HCT116 (cell line): ENCODE results near the gene SNAPC4. TPM values are rescaled to one million over a fixed set of nuclear protein-coding genes. Genes with fewer than 3 reads are reported as not detected.

Source experiments
- ATAC-seq: fragments of 200-7000 bp; cut with Tn5 transposase; 2 replicates; pipeline ENCODE4 v1.9.1; 2020; ENCODE audit warnings: mild to moderate bottlenecking, moderate library complexity
- BruUV-seq: library from RNA; stranded (reverse); fragments of 400-500 nt; replicated peaks from 2 replicates; lab custom pipeline; 2021; lab: Mats Ljungman, UMichigan
- CTCF ChIA-PET: fragments of 300-600 bp; sonication (Branson Sonifier 250); formaldehyde crosslinking; loops from one replicate; lab custom pipeline; 2021; ENCODE audit warnings: antibody characterized with exemption; lab: Charles Lee
- POLR2A ChIA-PET: fragments of 300-600, 350-600 bp; sonication (Branson Sonifier 250); formaldehyde crosslinking; loops from one replicate; lab custom pipeline; 2021; ENCODE audit warnings: antibody characterized with exemption; lab: Charles Lee
- RAD21 ChIA-PET, 2 experiments: fragments of 300-600 bp; sonication (Branson Sonifier 250); formaldehyde crosslinking; loops; one replicate each; lab custom pipeline; 2023; ENCODE audit warnings: low total read pairs in 2 of 2; ENCODE audit not compliant: uncharacterized antibody in 2 of 2, unreplicated experiment in 2 of 2, low non-redundant PET in 1 of 2; lab: Charles Lee
- DNase-seq: peaks from one replicate; pipeline ENCODE4 v3.0.0-alpha.2; 2010; ENCODE audit warnings: low read depth, low spot score
- H2AFZ ChIP-seq: fragments of 200-600 bp; shearing (Covaris generic), sonication (generic); 2 replicates; pipeline ENCODE4 v1.6.1; 2017; ENCODE audit warnings: low read depth, mixed run types, mixed read lengths, antibody characterized with exemption, low read length; ENCODE audit not compliant: poor library complexity, severe bottlenecking
- H3K27ac ChIP-seq: 2 replicates; pipeline ENCODE4 v1.5.1; 2012; ENCODE audit warnings: low read depth, low read length
- H3K27me3 ChIP-seq: fragments of 200-600 bp; sonication (generic); 2 replicates; pipeline ENCODE4 v1.6.1; 2016; ENCODE audit warnings: mixed run types, low read length, mixed read lengths; ENCODE audit not compliant: insufficient read depth
- H3K36me3 ChIP-seq, 2 experiments: fragments of 200-500 bp in 1 of 2; fragments of 200-600 bp in 1 of 2; sonication (Bioruptor generic) in 1 of 2; sonication (generic) in 1 of 2; 2 replicates each; pipeline versions ENCODE4 v1.5.1 to v1.6.1; 2014 to 2016; ENCODE audit warnings: low read length in 2 of 2, inconsistent platforms in 1 of 2, mixed read lengths in 1 of 2, mixed run types in 1 of 2; ENCODE audit not compliant: insufficient read depth in 2 of 2, control insufficient read depth in 1 of 2
- H3K4me1 ChIP-seq, 2 experiments: fragments of 200-600 bp in 1 of 2; sonication (generic) in 1 of 2; 2 replicates each; pipeline versions ENCODE4 v1.5.1 to v1.6.1; 2012 to 2017; ENCODE audit warnings: low read length in 2 of 2, inconsistent platforms in 1 of 2, mild to moderate bottlenecking in 1 of 2, mixed read lengths in 1 of 2, mixed run types in 1 of 2, moderate library complexity in 1 of 2; ENCODE audit not compliant: insufficient read depth in 2 of 2, control insufficient read depth in 1 of 2
- H3K4me2 ChIP-seq: fragments of 200-600 bp; sonication (generic); 2 replicates; pipeline ENCODE4 v1.6.1; 2017; ENCODE audit warnings: mixed run types, low read length, mixed read lengths
- H3K4me3 ChIP-seq, 2 experiments: fragments of 200-600 bp in 1 of 2; sonication (generic) in 1 of 2; replicated peaks in 1 of 2; 2 replicates each; pipeline ENCODE4 v1.5.1; 2011 to 2016; ENCODE audit warnings: low read length in 2 of 2, control low read depth in 1 of 2, low read depth in 1 of 2, mild to moderate bottlenecking in 1 of 2, mixed read lengths in 1 of 2, mixed run types in 1 of 2
- H3K79me2 ChIP-seq: fragments of 200-600 bp; sonication (generic); 2 replicates; pipeline ENCODE4 v1.6.1; 2017; ENCODE audit warnings: mild to moderate bottlenecking, mixed run types, low read length, moderate library complexity, mixed read lengths; ENCODE audit not compliant: insufficient read depth
- H3K9ac ChIP-seq: fragments of 200-600 bp; sonication (generic); 2 replicates; pipeline ENCODE4 v1.6.1; 2016; ENCODE audit warnings: low read length, mixed read lengths
- H3K9me2 ChIP-seq: fragments of 200-600 bp; sonication (generic), shearing (Covaris generic); 2 replicates; pipeline ENCODE4 v1.6.1; 2017; ENCODE audit warnings: mixed run types, mild to moderate bottlenecking, moderate library complexity; ENCODE audit not compliant: insufficient read depth
- H3K9me3 ChIP-seq, 2 experiments: fragments of 200-500 bp in 1 of 2; fragments of 200-600 bp in 1 of 2; sonication (Bioruptor generic) in 1 of 2; sonication (generic) in 1 of 2; 2 replicates each; pipeline ENCODE4 v1.6.1; 2014 to 2017; ENCODE audit warnings: low read length in 2 of 2, mixed read lengths in 2 of 2, inconsistent platforms in 1 of 2, low read depth in 1 of 2, mild to moderate bottlenecking in 1 of 2, mixed run types in 1 of 2, moderate library complexity in 1 of 2; ENCODE audit not compliant: control insufficient read depth in 1 of 2, insufficient read depth in 1 of 2
- H4K20me1 ChIP-seq: fragments of 200-600 bp; sonication (generic), shearing (Covaris generic); 2 replicates; pipeline ENCODE4 v1.6.1; 2017; ENCODE audit warnings: mixed run types, mild to moderate bottlenecking, moderate library complexity; ENCODE audit not compliant: insufficient read depth
- CBX3 ChIP-seq: IDR thresholded peaks from 2 replicates; pipeline ENCODE4 v1.6.1; 2012; ENCODE audit warnings: low read depth
- CEBPB ChIP-seq: IDR thresholded peaks from 2 replicates; pipeline ENCODE4 v1.6.1; 2012; ENCODE audit warnings: low read depth
- EGR1 ChIP-seq: IDR thresholded peaks from 2 replicates; pipeline ENCODE4 v1.6.1; 2012; ENCODE audit warnings: low read depth
- ELF1 ChIP-seq: IDR thresholded peaks from 2 replicates; pipeline ENCODE4 v1.6.1; 2012; ENCODE audit warnings: low read depth, borderline replicate concordance
- MAX ChIP-seq: IDR thresholded peaks from 2 replicates; pipeline ENCODE4 v1.6.1; 2012
- POLR2AphosphoS5 ChIP-seq: IDR thresholded peaks from 2 replicates; pipeline ENCODE4 v1.6.1; 2011; ENCODE audit warnings: mild to moderate bottlenecking, low read depth, low read length, moderate library complexity
- RAD21 ChIP-seq: IDR thresholded peaks from 2 replicates; pipeline ENCODE4 v1.6.1; 2012; ENCODE audit warnings: low read depth, mild to moderate bottlenecking
- SIN3A ChIP-seq: IDR thresholded peaks from 2 replicates; pipeline ENCODE4 v1.6.1; 2012; ENCODE audit warnings: low read depth
- SRF ChIP-seq: IDR thresholded peaks from 2 replicates; pipeline ENCODE4 v1.6.1; 2012; ENCODE audit warnings: low read depth
- ZFX ChIP-seq: fragments of 450-650 bp; IDR thresholded peaks from 2 replicates; pipeline ENCODE4 v1.6.1; 2017
- intact Hi-C: fragments of 100-400 bp; cut with micrococcal nuclease; formaldehyde crosslinking; loops from 2 replicates; pipeline ENCODE4 v1.10.0; 2022
- total RNA-seq: library from RNA; stranded (reverse); gene quantifications from one replicate; pipeline ENCODE4 v1.2.1, GENCODE V29; 2021; ENCODE audit not compliant: unreplicated experiment

SNAPC4 gene
- total RNA-seq, 1 experiment from 2014 or later: 20.4 TPM

GRCh38 chr9:136437839-136438547 is 38.0 kb upstream of the SNAPC4 start:
- peaks cover 8 to 22% of the 10 kb centered on the region in 2 experiments for H3K4me1 ChIP-seq
- H3K4me3 ChIP-seq: peak overlapping the region; percentile 63 to 81
- intact Hi-C loops: no loop called here
- no peaks in the 10 kb centered on the region for H4K20me1 ChIP-seq
- CTCF ChIA-PET: no interaction called here
- H3K4me2 ChIP-seq: peak overlapping the region; percentile 91
- H3K9ac ChIP-seq: peak overlapping the region; percentile 87
- RAD21 ChIA-PET: no interaction called here
- no peak for TF ChIP-seq MAX
- TF ChIP-seq SRF: no peak
- no peak for TF ChIP-seq CBX3
- TF ChIP-seq ELF1: no peak
- no peak for TF ChIP-seq CEBPB
- no peak for TF ChIP-seq SIN3A
- TF ChIP-seq ZFX: no peak
- TF ChIP-seq POLR2AphosphoS5: no peak
- no peak for TF ChIP-seq EGR1
- TF ChIP-seq RAD21: no peak
- peaks cover 59% of the 10 kb centered on the region for H3K79me2 ChIP-seq
- no peak overlapping the region for H2AFZ ChIP-seq
- no TSS peak for BruUV-seq
- H3K9me2 ChIP-seq: no peaks in the 10 kb centered on the region
- peak overlapping the region; percentile 88; the same call in 1 of the 2 replicates for H3K27ac ChIP-seq
- no peaks in the 10 kb centered on the region for H3K27me3 ChIP-seq
- ATAC-seq: no peak
- H3K36me3 ChIP-seq: peaks cover under 1 to 18% of the 10 kb centered on the region in 2 experiments; a peak in 3 of 4 replicates
- H3K9me3 ChIP-seq: no peaks in the 10 kb centered on the region
- POLR2A ChIA-PET: no interaction called here
- DNase-seq: no peak

GRCh38 chr9:136437430-136437829 is 37.5 kb upstream of the SNAPC4 start:
- POLR2A ChIA-PET: no interaction called here
- Histone ChIP-seq H3K4me2 (peak overlapping the region; percentile 91; the same call in 1 of the 2 replicates), H4K20me1 (no peaks in the 10 kb centered on the region), H3K36me3 (peaks cover 3 to 13% of the 10 kb centered on the region in 2 experiments; a peak in 2 of 4 replicates), H3K9me3 (no peaks in the 10 kb centered on the region)
- no peak for TF ChIP-seq SIN3A
- TF ChIP-seq, all 23 proteins: peak for 0
- Histone ChIP-seq H2AFZ (no peak overlapping the region), H3K4me1 (peaks cover 8 to 22% of the 10 kb centered on the region in 2 experiments), H3K9ac (no peak overlapping the region), H3K9me2 (no peaks in the 10 kb centered on the region), H3K27ac (no peak overlapping the region), H3K27me3 (no peaks in the 10 kb centered on the region), H3K4me3 (no peak overlapping the region), H3K79me2 (peaks cover 59% of the 10 kb centered on the region)
- intact Hi-C loops: no loop called here
- ChIA-PET CTCF (no interaction called here), RAD21 (no interaction called here)
- ATAC-seq: no peak
- DNase-seq: no peak
- no TSS peak for BruUV-seq
